ENCODE measurements around the gene CYP2C19.
"Not testable (repeated sequence)": the region's sequence is repeated elsewhere in the genome, so short reads cannot be mapped to it uniquely, and the experiment has no call there.

The CYP2C19 gene

DNA sequence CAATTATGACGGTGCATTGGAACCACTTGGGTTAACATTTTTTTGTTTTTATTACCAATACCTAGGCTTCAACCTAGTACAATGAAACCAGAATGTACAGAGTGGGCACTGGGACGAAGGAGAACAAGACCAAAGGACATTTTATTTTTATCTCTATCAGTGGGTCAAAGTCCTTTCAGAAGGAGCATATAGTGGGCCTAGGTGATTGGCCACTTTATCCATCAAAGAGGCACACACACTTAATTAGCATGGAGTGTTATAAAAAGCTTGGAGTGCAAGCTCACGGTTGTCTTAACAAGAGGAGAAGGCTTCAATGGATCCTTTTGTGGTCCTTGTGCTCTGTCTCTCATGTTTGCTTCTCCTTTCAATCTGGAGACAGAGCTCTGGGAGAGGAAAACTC is at the start of gene CYP2C19:
Gene CYP2C19, plus strand, starts transcription at position 289 of the 400 bp plus-strand sequence. Its CDS starts 25 bp downstream, at position 314.
- no peak for DNase-seq (ENCODE audit: low read depth)

GRCh38 chr10:94725871-94726270 is 36.6 kb upstream of the CYP2C19 start:
- DNase-seq (ENCODE audit: low read depth), result no peak

GRCh38 chr10:94735197-94735596 is 27.3 kb upstream of the CYP2C19 start:
- DNase-seq (ENCODE audit: low read depth), result no peak

DNA sequence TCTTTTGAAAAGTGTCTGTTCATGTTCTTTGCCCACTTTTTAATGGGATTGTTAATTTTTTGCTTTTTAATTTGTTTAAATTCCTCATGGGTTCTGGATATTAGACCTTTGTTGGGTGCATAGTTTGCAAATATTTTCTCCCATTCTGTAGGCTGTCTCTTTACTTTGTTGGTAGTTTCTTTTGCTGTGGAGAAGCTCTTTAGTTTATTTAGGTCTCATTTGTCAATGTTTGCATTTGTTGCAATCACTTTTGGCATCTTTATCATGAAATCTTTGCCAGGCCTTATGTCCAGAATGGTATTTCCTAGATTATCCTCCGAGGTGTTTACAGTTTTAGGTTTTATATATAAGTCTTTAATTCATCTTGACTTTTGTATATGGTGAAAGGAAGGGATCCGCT is 23.9 kb upstream of the CYP2C19 start:
- DNase-seq (ENCODE audit: low read depth), result no peak

DNA sequence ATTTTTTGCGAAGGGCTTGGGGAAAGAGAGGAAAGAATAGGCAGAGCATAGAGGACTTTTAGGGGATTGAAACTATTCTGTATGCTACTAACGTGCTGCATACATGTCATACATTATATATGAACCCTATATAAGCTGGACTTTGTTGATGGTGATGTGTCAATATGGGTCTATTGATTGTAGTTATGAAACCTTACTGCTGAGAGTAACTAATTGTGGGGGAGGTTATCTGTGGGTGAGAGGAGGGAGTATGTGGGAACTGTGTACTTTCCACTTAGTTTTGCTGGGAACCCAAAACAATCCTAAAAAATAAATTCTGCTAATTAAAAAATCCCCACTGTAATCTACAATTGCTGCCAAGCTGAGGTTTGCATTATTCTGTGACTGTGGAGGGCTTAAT is 15.3 kb upstream of the CYP2C19 start:
- no peak for DNase-seq (ENCODE audit: low read depth)

DNA sequence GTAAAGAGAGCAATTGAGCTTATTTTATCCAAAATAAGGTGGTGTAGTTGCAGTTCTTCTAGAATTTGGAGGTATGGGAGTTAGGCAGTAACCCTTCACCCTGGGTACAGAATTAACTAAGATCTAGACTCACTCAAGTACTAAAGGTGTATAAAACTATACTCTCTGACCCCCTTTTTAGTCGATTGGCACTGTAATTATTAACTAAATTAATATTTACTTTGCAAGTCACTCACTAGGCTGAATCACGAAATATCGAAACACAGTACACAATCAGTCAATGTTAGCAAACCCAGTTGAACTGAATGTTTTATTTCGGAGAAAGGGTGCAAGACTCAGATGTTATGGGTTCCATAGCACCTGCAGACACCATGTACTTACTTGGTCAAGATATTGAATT is 14.6 kb upstream of the CYP2C19 start:
- no peak for DNase-seq (ENCODE audit: low read depth)

GRCh38 chr10:94757916-94758315 is 4.6 kb upstream of the CYP2C19 start:
- DNase-seq (ENCODE audit: low read depth), result no peak

GRCh38 chr10:94760586-94761178 is 1.8 kb upstream of the CYP2C19 start:
- no peak for DNase-seq (ENCODE audit: low read depth)

DNA sequence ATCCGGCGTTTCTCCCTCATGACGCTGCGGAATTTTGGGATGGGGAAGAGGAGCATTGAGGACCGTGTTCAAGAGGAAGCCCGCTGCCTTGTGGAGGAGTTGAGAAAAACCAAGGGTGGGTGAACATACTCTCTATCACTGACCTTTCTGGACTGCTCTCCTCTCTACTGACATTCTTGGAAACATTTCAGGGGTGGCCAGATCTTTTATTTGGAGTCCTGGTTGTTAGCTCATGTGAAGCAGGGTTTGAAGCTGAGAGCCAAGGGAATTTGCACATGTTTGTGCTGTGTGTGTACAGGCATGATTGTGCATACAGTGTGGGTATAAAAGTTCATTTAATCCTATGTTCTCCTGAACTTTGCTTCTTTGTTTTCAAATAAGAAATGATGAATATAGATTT is 12.9 kb downstream of the CYP2C19 start:
- not testable (repeated sequence) for DNase-seq (ENCODE audit: low read depth)

DNA sequence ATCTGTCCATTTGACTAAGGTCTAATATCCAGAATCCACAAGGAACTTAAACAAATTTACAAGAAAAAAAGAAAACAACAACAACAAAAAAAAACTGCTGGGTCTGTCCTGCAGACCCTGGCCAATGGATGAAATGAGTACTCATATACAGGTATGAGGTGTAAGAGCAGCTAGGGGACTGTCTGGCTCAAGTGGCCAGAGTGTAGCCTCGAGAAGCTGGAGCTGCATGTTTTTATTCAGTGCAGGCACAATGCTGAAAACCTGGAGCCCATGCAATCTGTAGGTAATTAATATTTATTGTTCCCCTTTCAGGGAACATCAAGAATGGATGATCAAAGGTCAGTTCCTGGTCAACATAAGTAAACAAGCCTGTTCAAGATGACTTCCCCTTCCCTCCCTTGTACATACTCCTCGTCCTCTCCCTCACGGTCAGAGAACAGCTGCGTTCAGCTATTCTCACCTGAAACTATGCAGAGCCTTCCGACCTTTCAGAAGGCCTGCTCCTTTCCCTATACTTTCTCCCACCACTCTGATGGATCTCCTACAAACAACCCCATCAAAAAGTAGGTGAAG is 15.5 kb downstream of the CYP2C19 start:
- DNase-seq (ENCODE audit: low read depth), result no peak

- no peak for DNase-seq (ENCODE audit: low read depth)
Measured at GRCh38 chr10:94780844-94781243, 18.4 kb downstream of the CYP2C19 start.

- no peak for DNase-seq (ENCODE audit: low read depth)
Measured at GRCh38 chr10:94784256-94784655, 21.8 kb downstream of the CYP2C19 start.

GRCh38 chr10:94785211-94785610 is 22.7 kb downstream of the CYP2C19 start:
- no peak for DNase-seq (ENCODE audit: low read depth)

- not testable (repeated sequence) for DNase-seq (ENCODE audit: low read depth)
Measured at GRCh38 chr10:94800551-94800950, 38.1 kb downstream of the CYP2C19 start.

DNA sequence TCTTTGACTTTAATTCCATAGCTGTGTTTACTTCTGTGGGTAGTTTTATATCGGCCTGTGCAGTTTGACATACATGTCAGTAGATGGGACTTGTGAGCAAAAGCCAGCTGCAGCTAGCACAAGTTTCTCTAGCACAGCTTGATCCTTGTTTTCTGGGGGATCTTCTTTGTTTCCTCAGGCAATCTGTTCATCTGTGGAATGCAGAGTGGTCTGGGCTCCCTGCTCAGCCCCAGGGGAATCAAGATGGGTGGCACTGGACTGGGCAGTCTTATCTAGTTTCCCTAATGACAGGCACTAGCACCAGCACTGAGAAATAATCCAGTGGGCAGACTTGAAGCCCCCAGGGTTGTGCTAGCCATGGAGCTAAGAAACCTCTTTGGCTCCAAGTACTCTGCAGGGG is 40.8 kb downstream of the CYP2C19 start:
- no peak for DNase-seq (ENCODE audit: low read depth)

- not testable (repeated sequence) for DNase-seq (ENCODE audit: low read depth)
Measured at GRCh38 chr10:94830025-94830424, 67.5 kb downstream of the CYP2C19 start.

DNA sequence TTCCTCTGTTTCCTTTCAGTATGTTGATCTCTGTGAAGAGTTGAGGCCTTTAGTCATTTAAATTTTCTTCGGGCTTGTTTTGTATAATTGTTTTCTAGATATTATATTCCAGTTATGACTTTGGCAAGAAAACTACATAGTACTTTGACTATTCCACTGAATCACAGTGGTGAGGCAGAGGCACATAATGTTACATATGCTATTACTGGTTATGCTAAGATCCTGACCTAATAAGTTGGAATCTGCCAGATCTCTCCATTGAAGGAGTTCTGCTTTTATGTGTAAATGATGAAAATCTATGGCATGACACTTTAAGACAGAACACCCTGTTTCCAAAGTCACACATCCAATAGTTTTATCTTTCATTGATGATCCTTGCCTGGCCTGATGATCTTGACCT is 83.7 kb downstream of the CYP2C19 start:
- no peak for DNase-seq (ENCODE audit: low read depth)

GRCh38 chr10:94850766-94851165 is 88.3 kb downstream of the CYP2C19 start:
- no peak for DNase-seq (ENCODE audit: low read depth)

GRCh38 chr10:94851263-94851662 is 88.8 kb downstream of the CYP2C19 start:
- no peak for DNase-seq (ENCODE audit: low read depth)

DNA sequence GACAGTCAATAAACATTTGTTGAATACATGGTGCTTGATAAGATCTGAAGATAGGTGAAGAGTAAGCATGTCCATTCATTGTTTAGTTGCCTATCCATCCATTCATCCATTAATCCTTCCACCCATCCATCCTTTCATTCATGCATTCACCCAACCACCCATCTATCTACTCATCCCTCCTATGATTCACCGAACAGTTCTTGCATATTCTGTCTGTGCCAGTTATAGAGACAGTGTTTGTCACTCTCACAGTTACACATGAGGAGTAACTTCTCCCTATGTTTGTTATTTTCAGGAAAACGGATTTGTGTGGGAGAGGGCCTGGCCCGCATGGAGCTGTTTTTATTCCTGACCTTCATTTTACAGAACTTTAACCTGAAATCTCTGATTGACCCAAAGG is 90.0 kb downstream of the CYP2C19 start:
- DNase-seq (ENCODE audit: low read depth), result no peak

- DNase-seq (ENCODE audit: low read depth), result no peak
Measured at GRCh38 chr10:94853065-94853464, 90.6 kb downstream of the CYP2C19 start.

DNA sequence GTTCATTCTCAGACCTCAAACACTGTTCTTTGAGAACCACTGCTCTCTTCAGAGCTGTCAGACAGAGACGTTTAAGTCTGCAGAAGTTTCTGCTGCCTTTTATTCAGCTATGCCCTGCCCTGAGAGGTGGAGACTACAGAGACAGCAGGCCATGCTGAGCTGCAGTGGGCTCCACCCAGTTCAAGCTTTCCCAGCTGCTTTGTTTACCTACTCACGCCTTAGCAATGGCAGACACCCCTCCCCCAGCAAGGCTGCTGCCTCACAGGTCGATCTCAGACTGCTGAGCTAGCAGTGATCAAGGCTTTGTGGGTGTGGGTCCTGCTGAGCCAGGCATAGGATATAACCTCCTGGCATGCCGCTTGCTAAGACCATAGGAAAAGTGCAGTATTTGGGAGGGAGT is 95.5 kb downstream of the CYP2C19 start:
- DNase-seq (ENCODE audit: low read depth), result no peak

- no peak for DNase-seq (ENCODE audit: low read depth)
Measured at GRCh38 chr10:94859086-94859485, 96.6 kb downstream of the CYP2C19 start.

GRCh38 chr10:94878649-94879048 is 116.2 kb downstream of the CYP2C19 start:
- no peak for DNase-seq (ENCODE audit: low read depth)
